H1 (cell line): ENCODE measurements around the gene XRCC6. TPM values are rescaled to one million over a fixed set of nuclear protein-coding genes. Genes with fewer than 3 reads are reported as not detected.

Experiments used
- CHD1 ChIP-seq: IDR thresholded peaks from 2 replicates; pipeline ENCODE4 v1.6.1; 2012; ENCODE audit warnings: low read depth, low read length, improper control_type of control experiment
- CTBP2 ChIP-seq: IDR thresholded peaks from 2 replicates; pipeline ENCODE4 v1.7.0; 2011; ENCODE audit warnings: borderline replicate concordance, mild to moderate bottlenecking, moderate library complexity, mixed read lengths, low read length; ENCODE audit not compliant: insufficient read depth, insufficient read length
- HDAC2 ChIP-seq, 2 experiments: fragments of 300-600 bp in 1 of 2; sonication (generic) in 1 of 2; IDR thresholded peaks; 2 replicates each; pipeline ENCODE4 v1.6.1; 2011 to 2012; ENCODE audit warnings: low read depth in 2 of 2, low read length in 2 of 2, mild to moderate bottlenecking in 2 of 2, moderate library complexity in 2 of 2, borderline replicate concordance in 1 of 2, inconsistent platforms in 1 of 2
- RAD21 ChIP-seq, 2 experiments: IDR thresholded peaks in 1 of 2; conservative IDR thresholded peaks in 1 of 2; 2 replicates each; pipeline ENCODE4 v1.6.1; 2011; ENCODE audit warnings: low read depth in 2 of 2, low read length in 2 of 2, improper control_type of control experiment in 1 of 2, inconsistent platforms in 1 of 2, mild to moderate bottlenecking in 1 of 2, moderate library complexity in 1 of 2
- YY1 ChIP-seq: IDR thresholded peaks from 2 replicates; pipeline ENCODE4 v1.6.1; 2011; ENCODE audit warnings: low read depth, mild to moderate bottlenecking, low read length
- polyA plus RNA-seq, 7 experiments: library from polyadenylated mRNA; depleted of rRNA in 3 of 7; stranded (reverse) in 5 of 7; unstranded in 2 of 7; fragments of >200 nt in 5 of 7; fragments of 200-250 nt in 2 of 7; gene quantifications; 1 replicate in 5 of 7; 2 replicates in 1 of 7; 4 replicates in 1 of 7; pipeline versions ENCODE4 v1.2.1 to v1.2.3, GENCODE V29; 2011 to 2013; ENCODE audit warnings: missing spikeins in 2 of 7, mixed read lengths in 2 of 7
- total RNA-seq: library from RNA; stranded (reverse); fragmentation: NEBNext Ultra II Directional; extraction: Animal tissue kit (Norgen Biotek cat#: 25700); gene quantifications from 2 replicates; pipeline ENCODE4 v1.2.1, GENCODE V29; 2021
- TF ChIP-seq, protein P1 (sequence below): IDR thresholded peaks from 2 replicates; pipeline ENCODE4 v1.6.1; 2011; ENCODE audit warnings: low read length, improper control_type of control experiment
- TF ChIP-seq, protein P2 (sequence below): fragments of 300-600 bp; sonication (generic); IDR thresholded peaks from 2 replicates; pipeline ENCODE4 v1.7.1; 2012; ENCODE audit warnings: low read length, moderate library complexity, mild to moderate bottlenecking, inconsistent platforms; ENCODE audit not compliant: insufficient replicate concordance

XRCC6 gene
- total and polyA plus RNA-seq, 2 of the 8 experiments (the other 6 are each of a cell fraction or from before 2014, with no cell fraction given) = 150 to 490 TPM

DNA sequence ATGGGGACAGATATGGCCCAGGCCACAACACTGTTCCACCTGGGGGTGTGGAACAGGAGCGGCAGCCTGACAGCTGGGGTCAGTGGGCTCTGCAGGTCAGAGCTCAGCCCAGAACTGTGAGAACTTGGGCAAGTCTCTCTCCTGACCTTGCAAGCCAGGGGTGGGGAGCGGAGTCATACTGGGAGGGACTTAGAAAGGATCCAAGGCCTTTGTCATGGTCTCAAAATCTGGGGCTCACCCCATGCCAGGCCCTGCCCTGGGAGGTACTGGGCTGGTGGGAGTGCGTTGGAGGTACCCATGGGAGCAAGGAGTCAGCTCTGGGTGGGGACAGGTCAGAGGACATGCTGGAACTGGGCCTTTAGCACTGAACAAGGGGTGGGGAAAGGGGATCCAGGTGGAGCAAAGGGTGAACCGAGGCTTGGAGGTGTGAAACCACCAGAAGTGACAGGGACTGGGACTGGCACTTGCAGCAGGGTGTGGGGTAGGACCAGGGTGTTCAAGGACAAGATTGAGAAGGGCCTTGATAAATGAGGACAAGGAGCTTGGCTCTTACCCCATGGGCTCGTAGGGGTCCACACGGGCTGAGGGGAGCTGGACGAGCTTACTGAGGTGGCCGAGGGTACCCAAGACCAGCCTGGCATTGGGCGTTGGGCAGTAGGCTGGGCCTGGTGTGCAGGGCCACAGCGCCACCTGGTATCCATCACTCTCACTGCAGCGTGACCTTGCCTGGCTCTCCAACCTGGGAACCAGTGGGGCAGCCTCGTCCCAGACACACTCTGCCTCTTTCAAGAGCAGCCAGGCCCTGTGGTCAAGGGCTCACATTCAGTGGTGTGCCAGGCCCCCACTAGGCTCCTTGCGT, 24.1 kb upstream of the XRCC6 start (continued):
- TF ChIP-seq, protein P1, sequence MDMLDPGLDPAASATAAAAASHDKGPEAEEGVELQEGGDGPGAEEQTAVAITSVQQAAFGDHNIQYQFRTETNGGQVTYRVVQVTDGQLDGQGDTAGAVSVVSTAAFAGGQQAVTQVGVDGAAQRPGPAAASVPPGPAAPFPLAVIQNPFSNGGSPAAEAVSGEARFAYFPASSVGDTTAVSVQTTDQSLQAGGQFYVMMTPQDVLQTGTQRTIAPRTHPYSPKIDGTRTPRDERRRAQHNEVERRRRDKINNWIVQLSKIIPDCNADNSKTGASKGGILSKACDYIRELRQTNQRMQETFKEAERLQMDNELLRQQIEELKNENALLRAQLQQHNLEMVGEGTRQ = no peak
- TF ChIP-seq HDAC2 (IDR thresholded peaks at IDR 0.05; ENCODE audit: borderline replicate concordance in 1 of 2, low read depth in 2 of 2, low read length in 2 of 2) = no peak
- TF ChIP-seq, protein P2, sequence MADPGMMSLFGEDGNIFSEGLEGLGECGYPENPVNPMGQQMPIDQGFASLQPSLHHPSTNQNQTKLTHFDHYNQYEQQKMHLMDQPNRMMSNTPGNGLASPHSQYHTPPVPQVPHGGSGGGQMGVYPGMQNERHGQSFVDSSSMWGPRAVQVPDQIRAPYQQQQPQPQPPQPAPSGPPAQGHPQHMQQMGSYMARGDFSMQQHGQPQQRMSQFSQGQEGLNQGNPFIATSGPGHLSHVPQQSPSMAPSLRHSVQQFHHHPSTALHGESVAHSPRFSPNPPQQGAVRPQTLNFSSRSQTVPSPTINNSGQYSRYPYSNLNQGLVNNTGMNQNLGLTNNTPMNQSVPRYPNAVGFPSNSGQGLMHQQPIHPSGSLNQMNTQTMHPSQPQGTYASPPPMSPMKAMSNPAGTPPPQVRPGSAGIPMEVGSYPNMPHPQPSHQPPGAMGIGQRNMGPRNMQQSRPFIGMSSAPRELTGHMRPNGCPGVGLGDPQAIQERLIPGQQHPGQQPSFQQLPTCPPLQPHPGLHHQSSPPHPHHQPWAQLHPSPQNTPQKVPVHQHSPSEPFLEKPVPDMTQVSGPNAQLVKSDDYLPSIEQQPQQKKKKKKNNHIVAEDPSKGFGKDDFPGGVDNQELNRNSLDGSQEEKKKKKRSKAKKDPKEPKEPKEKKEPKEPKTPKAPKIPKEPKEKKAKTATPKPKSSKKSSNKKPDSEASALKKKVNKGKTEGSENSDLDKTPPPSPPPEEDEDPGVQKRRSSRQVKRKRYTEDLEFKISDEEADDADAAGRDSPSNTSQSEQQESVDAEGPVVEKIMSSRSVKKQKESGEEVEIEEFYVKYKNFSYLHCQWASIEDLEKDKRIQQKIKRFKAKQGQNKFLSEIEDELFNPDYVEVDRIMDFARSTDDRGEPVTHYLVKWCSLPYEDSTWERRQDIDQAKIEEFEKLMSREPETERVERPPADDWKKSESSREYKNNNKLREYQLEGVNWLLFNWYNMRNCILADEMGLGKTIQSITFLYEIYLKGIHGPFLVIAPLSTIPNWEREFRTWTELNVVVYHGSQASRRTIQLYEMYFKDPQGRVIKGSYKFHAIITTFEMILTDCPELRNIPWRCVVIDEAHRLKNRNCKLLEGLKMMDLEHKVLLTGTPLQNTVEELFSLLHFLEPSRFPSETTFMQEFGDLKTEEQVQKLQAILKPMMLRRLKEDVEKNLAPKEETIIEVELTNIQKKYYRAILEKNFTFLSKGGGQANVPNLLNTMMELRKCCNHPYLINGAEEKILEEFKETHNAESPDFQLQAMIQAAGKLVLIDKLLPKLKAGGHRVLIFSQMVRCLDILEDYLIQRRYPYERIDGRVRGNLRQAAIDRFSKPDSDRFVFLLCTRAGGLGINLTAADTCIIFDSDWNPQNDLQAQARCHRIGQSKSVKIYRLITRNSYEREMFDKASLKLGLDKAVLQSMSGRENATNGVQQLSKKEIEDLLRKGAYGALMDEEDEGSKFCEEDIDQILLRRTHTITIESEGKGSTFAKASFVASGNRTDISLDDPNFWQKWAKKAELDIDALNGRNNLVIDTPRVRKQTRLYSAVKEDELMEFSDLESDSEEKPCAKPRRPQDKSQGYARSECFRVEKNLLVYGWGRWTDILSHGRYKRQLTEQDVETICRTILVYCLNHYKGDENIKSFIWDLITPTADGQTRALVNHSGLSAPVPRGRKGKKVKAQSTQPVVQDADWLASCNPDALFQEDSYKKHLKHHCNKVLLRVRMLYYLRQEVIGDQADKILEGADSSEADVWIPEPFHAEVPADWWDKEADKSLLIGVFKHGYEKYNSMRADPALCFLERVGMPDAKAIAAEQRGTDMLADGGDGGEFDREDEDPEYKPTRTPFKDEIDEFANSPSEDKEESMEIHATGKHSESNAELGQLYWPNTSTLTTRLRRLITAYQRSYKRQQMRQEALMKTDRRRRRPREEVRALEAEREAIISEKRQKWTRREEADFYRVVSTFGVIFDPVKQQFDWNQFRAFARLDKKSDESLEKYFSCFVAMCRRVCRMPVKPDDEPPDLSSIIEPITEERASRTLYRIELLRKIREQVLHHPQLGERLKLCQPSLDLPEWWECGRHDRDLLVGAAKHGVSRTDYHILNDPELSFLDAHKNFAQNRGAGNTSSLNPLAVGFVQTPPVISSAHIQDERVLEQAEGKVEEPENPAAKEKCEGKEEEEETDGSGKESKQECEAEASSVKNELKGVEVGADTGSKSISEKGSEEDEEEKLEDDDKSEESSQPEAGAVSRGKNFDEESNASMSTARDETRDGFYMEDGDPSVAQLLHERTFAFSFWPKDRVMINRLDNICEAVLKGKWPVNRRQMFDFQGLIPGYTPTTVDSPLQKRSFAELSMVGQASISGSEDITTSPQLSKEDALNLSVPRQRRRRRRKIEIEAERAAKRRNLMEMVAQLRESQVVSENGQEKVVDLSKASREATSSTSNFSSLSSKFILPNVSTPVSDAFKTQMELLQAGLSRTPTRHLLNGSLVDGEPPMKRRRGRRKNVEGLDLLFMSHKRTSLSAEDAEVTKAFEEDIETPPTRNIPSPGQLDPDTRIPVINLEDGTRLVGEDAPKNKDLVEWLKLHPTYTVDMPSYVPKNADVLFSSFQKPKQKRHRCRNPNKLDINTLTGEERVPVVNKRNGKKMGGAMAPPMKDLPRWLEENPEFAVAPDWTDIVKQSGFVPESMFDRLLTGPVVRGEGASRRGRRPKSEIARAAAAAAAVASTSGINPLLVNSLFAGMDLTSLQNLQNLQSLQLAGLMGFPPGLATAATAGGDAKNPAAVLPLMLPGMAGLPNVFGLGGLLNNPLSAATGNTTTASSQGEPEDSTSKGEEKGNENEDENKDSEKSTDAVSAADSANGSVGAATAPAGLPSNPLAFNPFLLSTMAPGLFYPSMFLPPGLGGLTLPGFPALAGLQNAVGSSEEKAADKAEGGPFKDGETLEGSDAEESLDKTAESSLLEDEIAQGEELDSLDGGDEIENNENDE = no peak
- TF ChIP-seq YY1 = peak; percentile 51; the same call in 1 of the 2 replicates
- no peak for TF ChIP-seq CTBP2
- peak; percentile 92 to 93 for TF ChIP-seq RAD21 (IDR thresholded peaks at IDR 0.05 in 1 of 2, conservative IDR thresholded peaks at IDR 0.05 in 1 of 2; ENCODE audit: low read depth in 2 of 2, low read length in 2 of 2)
- TF ChIP-seq CHD1 = no peak
